GM23338 (cell line): Measurements from ENCODE around the gene CMSS1. TPM values are rescaled to one million over a fixed set of nuclear protein-coding genes. Genes with fewer than 3 reads are reported as not detected.

Experiments
- ATAC-seq: fragments of 200-7000 bp; cut with Tn5 transposase; 3 replicates; pipeline ENCODE4 v1.9.1; 2020
- DNase-seq: peaks from one replicate; pipeline ENCODE4 v3.0.0-alpha.2; 2015; ENCODE audit warnings: low spot score
- H2AFZ ChIP-seq: fragments of 200-600 bp; sonication (generic); 2 replicates; pipeline ENCODE4 v1.8.0; 2016; ENCODE audit warnings: antibody characterized with exemption, mild to moderate bottlenecking, moderate library complexity
- H3F3A ChIP-seq: fragments of 200-600 bp; sonication (generic); replicated peaks from 2 replicates; pipeline ENCODE4 v1.8.0; 2017; ENCODE audit warnings: antibody characterized with exemption, mixed run types, low read depth
- H3K27ac ChIP-seq: fragments of 200-600 bp; sonication (generic); 2 replicates; pipeline ENCODE4 v1.6.1; 2016; ENCODE audit warnings: low read depth
- H3K27me3 ChIP-seq: fragments of 200-600 bp; sonication (generic); 2 replicates; pipeline ENCODE4 v1.8.0; 2016; ENCODE audit warnings: mild to moderate bottlenecking, mixed run types, moderate library complexity; ENCODE audit not compliant: insufficient read depth
- H3K36me3 ChIP-seq: fragments of 200-600 bp; sonication (generic); 2 replicates; pipeline ENCODE4 v1.8.0; 2016; ENCODE audit warnings: mild to moderate bottlenecking; ENCODE audit not compliant: insufficient read depth
- H3K4me1 ChIP-seq: fragments of 200-600 bp; sonication (generic); 2 replicates; pipeline ENCODE4 v1.8.0; 2016; ENCODE audit warnings: mild to moderate bottlenecking, moderate library complexity; ENCODE audit not compliant: insufficient read depth
- H3K4me2 ChIP-seq: fragments of 200-600 bp; sonication (generic); 2 replicates; pipeline ENCODE4 v1.7.1; 2017; ENCODE audit warnings: mixed run types
- H3K4me3 ChIP-seq: fragments of 200-600 bp; sonication (generic); 2 replicates; pipeline ENCODE4 v1.6.1; 2016; ENCODE audit warnings: mixed run types
- H3K79me2 ChIP-seq: fragments of 200-600 bp; sonication (generic); replicated peaks from 2 replicates; pipeline ENCODE4 v1.8.0; 2017; ENCODE audit warnings: mild to moderate bottlenecking; ENCODE audit not compliant: insufficient read depth
- H3K9me2 ChIP-seq: fragments of 200-600 bp; sonication (generic); 2 replicates; pipeline ENCODE4 v1.8.0; 2017; ENCODE audit not compliant: insufficient read depth
- H4K20me1 ChIP-seq: fragments of 200-600 bp; sonication (generic); replicated peaks from 2 replicates; pipeline ENCODE4 v1.8.0; 2017; ENCODE audit warnings: mild to moderate bottlenecking; ENCODE audit not compliant: insufficient read depth
- H3K27ac Mint-ChIP-seq: 2 replicates; pipeline ENCODE4 v1.8.0; 2020; ENCODE audit warnings: inconsistent platforms, mild to moderate bottlenecking, moderate library complexity, mixed read lengths
- H3K27me3 Mint-ChIP-seq: 3 replicates; pipeline ENCODE4 v1.8.0; 2022; ENCODE audit warnings: low read depth, mild to moderate bottlenecking, moderate library complexity, mixed read lengths, inconsistent platforms; ENCODE audit not compliant: insufficient read depth, poor library complexity
- H3K36me3 Mint-ChIP-seq: 3 replicates; pipeline ENCODE4 v1.8.0; 2021; ENCODE audit warnings: low read depth, mild to moderate bottlenecking, inconsistent platforms, moderate library complexity, mixed read lengths
- H3K4me1 Mint-ChIP-seq: 3 replicates; pipeline ENCODE4 v1.8.0; 2020; ENCODE audit warnings: mild to moderate bottlenecking, inconsistent platforms, mixed read lengths
- H3K4me3 Mint-ChIP-seq: 3 replicates; pipeline ENCODE4 v1.8.0; 2021; ENCODE audit warnings: moderate library complexity, mild to moderate bottlenecking, inconsistent platforms, mixed read lengths
- H3K9me3 Mint-ChIP-seq: 3 replicates; pipeline ENCODE4 v1.8.0; 2020; ENCODE audit warnings: moderate library complexity, mild to moderate bottlenecking, inconsistent platforms, mixed read lengths
- NANOG ChIP-seq: IDR thresholded peaks from 2 replicates; pipeline ENCODE4 v1.6.1; 2016; ENCODE audit warnings: antibody characterized with exemption, borderline replicate concordance
- REST ChIP-seq: IDR thresholded peaks from one replicate; pipeline ENCODE4 v1.6.1; 2018; ENCODE audit warnings: antibody characterized with exemption; ENCODE audit not compliant: unreplicated experiment
- STAT1 ChIP-seq: IDR thresholded peaks from one replicate; pipeline ENCODE4 v1.6.1; 2016; ENCODE audit warnings: antibody characterized with exemption; ENCODE audit not compliant: unreplicated experiment
- ZNF331 ChIP-seq: fragments of 250-450 bp; sonication (Bioruptor Pico); IDR thresholded peaks from 2 replicates; pipeline ENCODE4 v1.5.0; 2020; ENCODE audit warnings: low read depth, mild to moderate bottlenecking, moderate library complexity
- polyA plus RNA-seq: library from polyadenylated mRNA; unstranded; fragments of >200 nt; fragmentation: Nextera tagmentation; extraction: Ambion mirVana; gene quantifications from 2 replicates; pipeline ENCODE4 v1.2.1, GENCODE V29; 2016
- total RNA-seq: library from RNA; depleted of rRNA; stranded (reverse); fragments of >200 nt; shearing (Covaris generic); gene quantifications from 2 replicates; pipeline ENCODE4 v1.2.3, GENCODE V29; 2014
- TF ChIP-seq, protein P1 (sequence below): fragments of 250-450 bp; sonication (Bioruptor Pico); IDR thresholded peaks from 2 replicates; pipeline ENCODE4 v1.5.0; 2020; ENCODE audit warnings: mild to moderate bottlenecking, moderate library complexity

CMSS1 gene
- total and polyA plus RNA-seq, 2 experiments from 2014 or later = 39.4 to 187 TPM

GRCh38 chr3:100060685-100061484, 243.2 kb downstream of the CMSS1 start:
- H3K79me2 ChIP-seq = no peaks in the 10 kb centered on the region
- H3K27me3 Mint-ChIP-seq = peaks cover 3% of the 10 kb centered on the region
- peaks cover 2% of the 10 kb centered on the region for H3K4me1 ChIP-seq
- H3K4me1 Mint-ChIP-seq = no peaks in the 10 kb centered on the region
- H3F3A ChIP-seq = no peaks in the 10 kb centered on the region
- TF ChIP-seq NANOG = no peak
- TF ChIP-seq, protein P1, sequence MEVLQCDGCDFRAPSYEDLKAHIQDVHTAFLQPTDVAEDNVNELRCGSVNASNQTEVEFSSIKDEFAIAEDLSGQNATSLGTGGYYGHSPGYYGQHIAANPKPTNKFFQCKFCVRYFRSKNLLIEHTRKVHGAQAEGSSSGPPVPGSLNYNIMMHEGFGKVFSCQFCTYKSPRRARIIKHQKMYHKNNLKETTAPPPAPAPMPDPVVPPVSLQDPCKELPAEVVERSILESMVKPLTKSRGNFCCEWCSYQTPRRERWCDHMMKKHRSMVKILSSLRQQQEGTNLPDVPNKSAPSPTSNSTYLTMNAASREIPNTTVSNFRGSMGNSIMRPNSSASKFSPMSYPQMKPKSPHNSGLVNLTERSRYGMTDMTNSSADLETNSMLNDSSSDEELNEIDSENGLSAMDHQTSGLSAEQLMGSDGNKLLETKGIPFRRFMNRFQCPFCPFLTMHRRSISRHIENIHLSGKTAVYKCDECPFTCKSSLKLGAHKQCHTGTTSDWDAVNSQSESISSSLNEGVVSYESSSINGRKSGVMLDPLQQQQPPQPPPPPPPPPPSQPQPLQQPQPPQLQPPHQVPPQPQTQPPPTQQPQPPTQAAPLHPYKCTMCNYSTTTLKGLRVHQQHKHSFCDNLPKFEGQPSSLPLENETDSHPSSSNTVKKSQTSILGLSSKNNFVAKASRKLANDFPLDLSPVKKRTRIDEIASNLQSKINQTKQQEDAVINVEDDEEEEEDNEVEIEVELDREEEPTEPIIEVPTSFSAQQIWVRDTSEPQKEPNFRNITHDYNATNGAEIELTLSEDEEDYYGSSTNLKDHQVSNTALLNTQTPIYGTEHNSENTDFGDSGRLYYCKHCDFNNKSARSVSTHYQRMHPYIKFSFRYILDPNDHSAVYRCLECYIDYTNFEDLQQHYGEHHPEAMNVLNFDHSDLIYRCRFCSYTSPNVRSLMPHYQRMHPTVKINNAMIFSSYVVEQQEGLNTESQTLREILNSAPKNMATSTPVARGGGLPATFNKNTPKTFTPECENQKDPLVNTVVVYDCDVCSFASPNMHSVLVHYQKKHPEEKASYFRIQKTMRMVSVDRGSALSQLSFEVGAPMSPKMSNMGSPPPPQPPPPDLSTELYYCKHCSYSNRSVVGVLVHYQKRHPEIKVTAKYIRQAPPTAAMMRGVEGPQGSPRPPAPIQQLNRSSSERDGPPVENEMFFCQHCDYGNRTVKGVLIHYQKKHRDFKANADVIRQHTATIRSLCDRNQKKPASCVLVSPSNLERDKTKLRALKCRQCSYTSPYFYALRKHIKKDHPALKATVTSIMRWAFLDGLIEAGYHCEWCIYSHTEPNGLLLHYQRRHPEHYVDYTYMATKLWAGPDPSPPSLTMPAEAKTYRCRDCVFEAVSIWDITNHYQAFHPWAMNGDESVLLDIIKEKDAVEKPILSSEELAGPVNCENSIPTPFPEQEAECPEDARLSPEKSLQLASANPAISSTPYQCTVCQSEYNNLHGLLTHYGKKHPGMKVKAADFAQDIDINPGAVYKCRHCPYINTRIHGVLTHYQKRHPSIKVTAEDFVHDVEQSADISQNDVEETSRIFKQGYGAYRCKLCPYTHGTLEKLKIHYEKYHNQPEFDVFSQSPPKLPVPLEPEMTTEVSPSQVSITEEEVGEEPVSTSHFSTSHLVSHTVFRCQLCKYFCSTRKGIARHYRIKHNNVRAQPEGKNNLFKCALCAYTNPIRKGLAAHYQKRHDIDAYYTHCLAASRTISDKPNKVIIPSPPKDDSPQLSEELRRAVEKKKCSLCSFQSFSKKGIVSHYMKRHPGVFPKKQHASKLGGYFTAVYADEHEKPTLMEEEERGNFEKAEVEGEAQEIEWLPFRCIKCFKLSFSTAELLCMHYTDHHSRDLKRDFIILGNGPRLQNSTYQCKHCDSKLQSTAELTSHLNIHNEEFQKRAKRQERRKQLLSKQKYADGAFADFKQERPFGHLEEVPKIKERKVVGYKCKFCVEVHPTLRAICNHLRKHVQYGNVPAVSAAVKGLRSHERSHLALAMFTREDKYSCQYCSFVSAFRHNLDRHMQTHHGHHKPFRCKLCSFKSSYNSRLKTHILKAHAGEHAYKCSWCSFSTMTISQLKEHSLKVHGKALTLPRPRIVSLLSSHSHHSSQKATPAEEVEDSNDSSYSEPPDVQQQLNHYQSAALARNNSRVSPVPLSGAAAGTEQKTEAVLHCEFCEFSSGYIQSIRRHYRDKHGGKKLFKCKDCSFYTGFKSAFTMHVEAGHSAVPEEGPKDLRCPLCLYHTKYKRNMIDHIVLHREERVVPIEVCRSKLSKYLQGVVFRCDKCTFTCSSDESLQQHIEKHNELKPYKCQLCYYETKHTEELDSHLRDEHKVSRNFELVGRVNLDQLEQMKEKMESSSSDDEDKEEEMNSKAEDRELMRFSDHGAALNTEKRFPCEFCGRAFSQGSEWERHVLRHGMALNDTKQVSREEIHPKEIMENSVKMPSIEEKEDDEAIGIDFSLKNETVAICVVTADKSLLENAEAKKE (CRISPR knock-in tag) = no peak
- no peak for TF ChIP-seq ZNF331
- TF ChIP-seq REST = no peak
- no peak for TF ChIP-seq STAT1
- H3K27ac Mint-ChIP-seq = no peak overlapping the region
- no peak overlapping the region for H3K4me3 ChIP-seq
- no peaks in the 10 kb centered on the region for H3K36me3 Mint-ChIP-seq
- no peak overlapping the region for H3K4me3 Mint-ChIP-seq
- no peaks in the 10 kb centered on the region for H4K20me1 ChIP-seq
- H3K9me3 Mint-ChIP-seq = 0 out of 3 replicates have a peak, but pooled peaks cover under 1% of the 10 kb centered on the region
- no peaks in the 10 kb centered on the region for H3K36me3 ChIP-seq
- no peaks in the 10 kb centered on the region for H3K9me2 ChIP-seq
- no peak overlapping the region for H3K27ac ChIP-seq
- H2AFZ ChIP-seq = no peak overlapping the region
- no peak overlapping the region for H3K4me2 ChIP-seq
- H3K27me3 ChIP-seq = no peaks in the 10 kb centered on the region
- ATAC-seq (no peak), DNase-seq (no peak)
